OCI-LY3 (cell line): ENCODE results near the gene DLX1.
"Not testable (repeated sequence)": the region's sequence is repeated elsewhere in the genome, so short reads cannot be mapped to it uniquely, and the experiment has no call there.

Source experiments
- EZH2phosphoT487 ChIP-seq: fragments of 200-600 bp; shearing (Covaris generic); IDR thresholded peaks from 2 replicates; pipeline ENCODE4 v1.6.1; 2018; ENCODE audit warnings: antibody characterized with exemption, mixed run types, low read depth
- TF ChIP-seq, protein P1 (sequence below): fragments of 200-600, 300-600 bp; sonication (generic); IDR thresholded peaks from 2 replicates; pipeline ENCODE4 v1.5.1; 2014; ENCODE audit warnings: antibody characterized with exemption, low read length, low read depth

DNA sequence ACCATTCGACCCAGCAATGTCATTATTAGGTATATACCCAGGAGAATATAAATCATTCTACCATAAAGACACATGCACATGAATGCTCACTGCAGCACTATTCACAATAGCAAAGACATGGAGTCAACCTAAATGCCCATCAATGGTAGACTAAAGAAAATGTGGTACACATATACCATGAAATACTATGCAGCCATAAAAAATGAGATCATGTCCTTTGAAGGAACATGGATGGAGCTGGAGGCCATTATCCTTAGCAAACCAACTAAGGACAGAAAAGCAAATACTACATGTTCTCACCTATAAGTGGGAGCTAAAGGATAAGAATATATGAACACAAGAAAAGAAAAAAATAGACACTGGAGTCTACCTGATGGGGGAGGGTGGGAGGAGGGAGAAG lies 53.4 kb downstream of the DLX1 start:
- TF ChIP-seq, protein P1, sequence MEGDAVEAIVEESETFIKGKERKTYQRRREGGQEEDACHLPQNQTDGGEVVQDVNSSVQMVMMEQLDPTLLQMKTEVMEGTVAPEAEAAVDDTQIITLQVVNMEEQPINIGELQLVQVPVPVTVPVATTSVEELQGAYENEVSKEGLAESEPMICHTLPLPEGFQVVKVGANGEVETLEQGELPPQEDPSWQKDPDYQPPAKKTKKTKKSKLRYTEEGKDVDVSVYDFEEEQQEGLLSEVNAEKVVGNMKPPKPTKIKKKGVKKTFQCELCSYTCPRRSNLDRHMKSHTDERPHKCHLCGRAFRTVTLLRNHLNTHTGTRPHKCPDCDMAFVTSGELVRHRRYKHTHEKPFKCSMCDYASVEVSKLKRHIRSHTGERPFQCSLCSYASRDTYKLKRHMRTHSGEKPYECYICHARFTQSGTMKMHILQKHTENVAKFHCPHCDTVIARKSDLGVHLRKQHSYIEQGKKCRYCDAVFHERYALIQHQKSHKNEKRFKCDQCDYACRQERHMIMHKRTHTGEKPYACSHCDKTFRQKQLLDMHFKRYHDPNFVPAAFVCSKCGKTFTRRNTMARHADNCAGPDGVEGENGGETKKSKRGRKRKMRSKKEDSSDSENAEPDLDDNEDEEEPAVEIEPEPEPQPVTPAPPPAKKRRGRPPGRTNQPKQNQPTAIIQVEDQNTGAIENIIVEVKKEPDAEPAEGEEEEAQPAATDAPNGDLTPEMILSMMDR: not testable (repeated sequence)
- TF ChIP-seq EZH2phosphoT487: not testable (repeated sequence)
